GM12878 (cell line): ENCODE measurements around the gene SARDH. TPM values are rescaled to one million over a fixed set of nuclear protein-coding genes. Genes with fewer than 3 reads are reported as not detected.

Source experiments
- ATAC-seq: fragments of 200-7000 bp; cut with Tn5 transposase; 3 replicates; pipeline ENCODE4 v1.9.1; 2020; ENCODE audit warnings: mild to moderate bottlenecking, moderate library complexity
- BruUV-seq: library from RNA; stranded (reverse); fragments of 400-500 nt; replicated peaks from 2 replicates; lab custom pipeline; 2021; lab: Mats Ljungman, UMichigan
- CTCF ChIA-PET: fragments of 300-600 bp; sonication (Branson Sonifier 250); formaldehyde crosslinking; extraction: SDS; loops from one replicate; lab custom pipeline; 2021; ENCODE audit warnings: inconsistent platforms; lab: Yijun Ruan, JAX
- POLR2A ChIA-PET: fragments of 350-600 bp; formaldehyde crosslinking; extraction: SDS; loops from one replicate; lab custom pipeline; 2021; ENCODE audit warnings: inconsistent platforms; lab: Charles Lee
- RAD21 ChIA-PET: fragments of 300-600 bp; sonication (Branson Sonifier 250); formaldehyde crosslinking; loops from one replicate; lab custom pipeline; 2023; ENCODE audit warnings: antibody characterized with exemption; ENCODE audit not compliant: unreplicated experiment; lab: Charles Lee
- SMC1A ChIA-PET: fragments of 300-600 bp; sonication (Branson Sonifier 250); formaldehyde crosslinking; loops from one replicate; lab custom pipeline; 2023; ENCODE audit not compliant: unreplicated experiment, uncharacterized antibody; lab: Charles Lee
- DNase-seq: peaks from one replicate; pipeline ENCODE4 v3.0.0-alpha.2; 2011; ENCODE audit warnings: low read depth, low spot score
- FAIRE-seq: peaks from 3 replicates; lab custom pipeline; 2011; peaks lifted over from hg19 to GRCh38; lab: Jason Lieb, UNC
- H2AFZ ChIP-seq: 2 replicates; pipeline ENCODE4 v1.6.0; 2011; ENCODE audit warnings: low read depth, low read length, control low read depth; ENCODE audit not compliant: control insufficient read depth
- H3K27ac ChIP-seq: 2 replicates; pipeline ENCODE4 v1.5.1; 2011; ENCODE audit warnings: control low read depth; ENCODE audit not compliant: control insufficient read depth, insufficient read depth
- H3K27me3 ChIP-seq, 2 experiments: replicated peaks in 1 of 2; 2 replicates each; pipeline versions ENCODE4 v1.6.0 to v1.6.1; 2011; ENCODE audit warnings: low read length in 1 of 2; ENCODE audit not compliant: control insufficient read depth in 2 of 2, insufficient read depth in 2 of 2
- H3K36me3 ChIP-seq, 2 experiments: 2 replicates each; pipeline ENCODE4 v1.5.1; 2011; ENCODE audit warnings: low read length in 1 of 2; ENCODE audit not compliant: control insufficient read depth in 2 of 2, insufficient read depth in 2 of 2
- H3K4me1 ChIP-seq: 2 replicates; pipeline ENCODE4 v1.6.1; 2011; ENCODE audit warnings: mild to moderate bottlenecking, low read length, moderate library complexity, mixed read lengths; ENCODE audit not compliant: control insufficient read depth, insufficient read depth
- H3K4me2 ChIP-seq: 2 replicates; pipeline ENCODE4 v1.6.0; 2011; ENCODE audit warnings: control low read depth; ENCODE audit not compliant: control insufficient read depth, insufficient read depth
- H3K4me3 ChIP-seq: fragments of 200-600 bp; sonication (generic); 2 replicates; pipeline ENCODE4 v1.5.1; 2016
- H3K79me2 ChIP-seq: 2 replicates; pipeline ENCODE4 v1.6.0; 2011; ENCODE audit warnings: low read length; ENCODE audit not compliant: control insufficient read depth, insufficient read depth
- H3K9ac ChIP-seq: 2 replicates; pipeline ENCODE4 v1.8.0; 2011; ENCODE audit warnings: low read length, control low read depth, mixed read lengths; ENCODE audit not compliant: control insufficient read depth, insufficient read depth
- H3K9me3 ChIP-seq: replicated peaks from 3 replicates; pipeline ENCODE4 v1.5.1; 2011; ENCODE audit warnings: mild to moderate bottlenecking, low read length; ENCODE audit not compliant: control insufficient read depth, insufficient read depth
- H4K20me1 ChIP-seq: 2 replicates; pipeline ENCODE4 v1.6.0; 2011; ENCODE audit not compliant: control insufficient read depth, insufficient read depth
- BACH1 ChIP-seq: fragments of 450-650 bp; IDR thresholded peaks from 2 replicates; pipeline ENCODE4 v1.6.1; 2017; ENCODE audit warnings: mild to moderate bottlenecking, borderline replicate concordance
- CEBPZ ChIP-seq: fragments of 150-350 bp; IDR thresholded peaks from 2 replicates; pipeline ENCODE4 v1.6.1; 2016; ENCODE audit warnings: low read depth, low read length
- DPF2 ChIP-seq: fragments of 450-650 bp; IDR thresholded peaks from 2 replicates; pipeline ENCODE4 v1.6.1; 2017; ENCODE audit warnings: mild to moderate bottlenecking
- HDAC2 ChIP-seq: fragments of 200-600 bp; sonication (generic); IDR thresholded peaks from 2 replicates; pipeline ENCODE4 v1.6.1; 2017
- RFX5 ChIP-seq: IDR thresholded peaks from 2 replicates; pipeline ENCODE4 v1.6.1; 2011; ENCODE audit warnings: low read depth, low read length, improper control_type of control experiment
- SIN3A ChIP-seq: IDR thresholded peaks from 2 replicates; pipeline ENCODE4 v1.6.1; 2012; ENCODE audit warnings: low read depth, low read length, improper control_type of control experiment
- SKIL ChIP-seq: fragments of 450-650 bp; IDR thresholded peaks from 2 replicates; pipeline ENCODE4 v1.6.1; 2017; ENCODE audit warnings: mild to moderate bottlenecking, low read depth, inconsistent platforms; ENCODE audit not compliant: poor library complexity, severe bottlenecking
- SREBF2 ChIP-seq: IDR thresholded peaks from 2 replicates; pipeline ENCODE4 v1.6.1; 2012; ENCODE audit warnings: mild to moderate bottlenecking, low read length
- WGBS: methylation state at CpG from one replicate; pipeline ENCODE4 v1.1.6; 2016; ENCODE audit warnings: low lambda C conversion rate; ENCODE audit not compliant: insufficient replicate concordance, insufficient coverage; ENCODE audit errors: missing lambda C conversion rate; 5-methylcytosine and 5-hydroxymethylcytosine counted together
- in situ Hi-C: fragments of 300-500 bp; cut with MboI; formaldehyde crosslinking; loops from 9 replicates; pipeline ENCODE4 v1.14.3; 2018; ENCODE audit warnings: mixed read lengths
- intact Hi-C: fragments of 100-400 bp; cut with micrococcal nuclease; formaldehyde crosslinking; loops from one replicate; pipeline ENCODE4 v1.14.2; 2022; ENCODE audit not compliant: unreplicated experiment
- polyA plus RNA-seq, 11 experiments: library from polyadenylated mRNA; depleted of rRNA in 4 of 11; unstranded in 6 of 11; stranded (reverse) in 5 of 11; fragments of >200 nt; fragmentation: Nextera tagmentation in 4 of 11; fragmentation: Illumina TruSeq in 1 of 11; extraction: Ambion mirVana in 4 of 11; extraction: Trizol in 1 of 11; gene quantifications; 1 replicate in 1 of 11; 2 replicates in 10 of 11; pipeline versions ENCODE4 v1.2.1 to v1.2.3, GENCODE V29; 2011 to 2016; ENCODE audit warnings: inconsistent platforms in 2 of 11, missing spikeins in 2 of 11, low read depth in 1 of 11
- total RNA-seq, 4 experiments: library from RNA; depleted of rRNA in 3 of 4; stranded (reverse); fragments of >200 nt in 3 of 4; fragmentation: Illumina TruSeq in 1 of 4; extraction: Trizol in 1 of 4; gene quantifications; 2 replicates each; pipeline versions ENCODE4 v1.2.1 to v1.2.3, GENCODE V29; 2013 to 2021
- TF ChIP-seq, protein P1 (sequence below): fragments of 150-350 bp; IDR thresholded peaks from 2 replicates; pipeline ENCODE4 v1.6.1; 2014; ENCODE audit warnings: mild to moderate bottlenecking, low read depth, low read length

Gene SARDH
- total and polyA plus RNA-seq, 10 of the 15 experiments (the other 5 are each of a cell fraction or from before 2014, with no cell fraction given), result 0.03 to 0.15 (median 0.10) TPM; not detected in 6

DNA sequence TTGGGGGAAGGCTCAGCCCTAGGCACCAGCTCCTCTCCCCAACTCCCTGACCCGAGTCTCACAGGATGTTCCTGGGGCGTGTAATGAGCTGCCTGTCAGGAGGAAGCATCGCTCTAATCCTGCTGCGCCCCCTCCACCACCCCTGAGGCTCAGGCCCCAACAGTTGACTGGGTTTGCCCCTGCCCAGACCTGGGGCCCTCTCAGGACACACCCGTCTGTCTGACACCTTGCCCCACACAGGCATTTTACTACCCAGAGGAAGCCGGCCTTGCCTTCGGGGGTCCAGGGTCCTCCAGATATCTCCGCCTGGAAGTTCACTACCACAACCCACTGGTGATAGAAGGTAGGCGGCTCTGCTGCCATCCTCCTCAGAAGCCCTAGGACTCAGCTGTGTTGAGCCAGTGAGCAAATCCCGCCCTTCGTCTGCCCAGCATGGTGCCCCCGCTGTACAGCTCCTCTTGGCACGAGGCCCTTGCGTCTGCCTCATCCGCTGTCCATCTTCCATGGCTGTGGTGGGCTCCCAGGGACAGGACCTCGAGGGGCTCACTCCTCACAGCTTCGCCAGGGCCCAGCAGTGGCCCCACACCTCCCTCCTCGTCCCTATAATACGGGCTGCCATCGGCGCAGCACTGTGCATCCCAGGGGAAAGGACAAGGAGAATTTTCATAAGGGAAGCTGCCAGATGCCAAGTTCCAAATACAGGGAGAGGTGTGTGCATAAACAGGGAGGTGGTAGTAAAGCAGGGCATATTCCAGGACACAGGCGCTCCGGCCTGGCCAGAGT lies 94.0 kb downstream of the SARDH start:
- FAIRE-seq, result no peak
- Histone ChIP-seq H3K4me2 (no peak overlapping the region), H3K9ac (no peak overlapping the region), H3K4me3 (no peak overlapping the region), H3K9me3 (no peaks in the 10 kb centered on the region), H3K4me1 (no peaks in the 10 kb centered on the region), H2AFZ (no peak overlapping the region), H3K36me3 (no peaks in the 10 kb centered on the region), H3K27me3 (peaks cover 0 to 2% of the 10 kb centered on the region in 2 experiments; a peak in 2 of 4 replicates), H3K79me2 (no peaks in the 10 kb centered on the region), H3K27ac (no peak overlapping the region), H4K20me1 (no peaks in the 10 kb centered on the region)
- CTCF ChIA-PET, result no interaction called here
- 39% methylated on average over 23 of the region's 23 CpGs for WGBS
- TF ChIP-seq, protein P1, sequence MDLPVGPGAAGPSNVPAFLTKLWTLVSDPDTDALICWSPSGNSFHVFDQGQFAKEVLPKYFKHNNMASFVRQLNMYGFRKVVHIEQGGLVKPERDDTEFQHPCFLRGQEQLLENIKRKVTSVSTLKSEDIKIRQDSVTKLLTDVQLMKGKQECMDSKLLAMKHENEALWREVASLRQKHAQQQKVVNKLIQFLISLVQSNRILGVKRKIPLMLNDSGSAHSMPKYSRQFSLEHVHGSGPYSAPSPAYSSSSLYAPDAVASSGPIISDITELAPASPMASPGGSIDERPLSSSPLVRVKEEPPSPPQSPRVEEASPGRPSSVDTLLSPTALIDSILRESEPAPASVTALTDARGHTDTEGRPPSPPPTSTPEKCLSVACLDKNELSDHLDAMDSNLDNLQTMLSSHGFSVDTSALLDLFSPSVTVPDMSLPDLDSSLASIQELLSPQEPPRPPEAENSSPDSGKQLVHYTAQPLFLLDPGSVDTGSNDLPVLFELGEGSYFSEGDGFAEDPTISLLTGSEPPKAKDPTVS, result no peak
- TF ChIP-seq HDAC2, result no peak
- no TSS peak for BruUV-seq
- POLR2A ChIA-PET, result no interaction called here
- SMC1A ChIA-PET, result no interaction called here
- ATAC-seq, result no peak
- intact Hi-C loops (no loop called here), in situ Hi-C loops (no loop called here)
- no peak for DNase-seq
- RAD21 ChIA-PET, result no interaction called here

- ChIA-PET RAD21 (no interaction called here), CTCF (no interaction called here), SMC1A (no interaction called here), POLR2A (no interaction called here)
- Histone ChIP-seq H3K79me2 (no peaks in the 10 kb centered on the region), H3K27me3 (peaks cover 0 to 2% of the 10 kb centered on the region in 2 experiments; a peak in 3 of 4 replicates), H3K4me3 (no peak overlapping the region), H4K20me1 (no peaks in the 10 kb centered on the region), H3K27ac (no peak overlapping the region), H3K9me3 (no peaks in the 10 kb centered on the region), H2AFZ (no peak overlapping the region), H3K4me1 (no peaks in the 10 kb centered on the region), H3K4me2 (no peak overlapping the region), H3K9ac (no peak overlapping the region), H3K36me3 (no peaks in the 10 kb centered on the region)
- FAIRE-seq (no peak), DNase-seq (no peak), ATAC-seq (no peak)
- no TSS peak for BruUV-seq
- intact Hi-C loops, result no loop called here
- WGBS, result 38% methylated on average over 20 of the region's 20 CpGs
- in situ Hi-C loops, result no loop called here
- no peak for TF ChIP-seq DPF2
- no peak for TF ChIP-seq RFX5
- no peak for TF ChIP-seq CEBPZ
- no peak for TF ChIP-seq SKIL
- TF ChIP-seq BACH1, result no peak
- no peak for TF ChIP-seq SIN3A
- TF ChIP-seq SREBF2, result no peak
These were observed 94.8 kb downstream of the SARDH start for GRCh38 chr9:133643362-133643755.
